K562 (cell line): ENCODE data around the gene TNFSF9. TPM values are rescaled to one million over a fixed set of nuclear protein-coding genes. Genes with fewer than 3 reads are reported as not detected.
A peak's percentile ranks its signal among the peaks of the same experiment; 100 is the strongest.

Experiments used
- ATF1 ChIP-seq, 2 experiments: fragments of 450-650 bp in 1 of 2; IDR thresholded peaks; 2 replicates each; pipeline ENCODE4 v1.6.1; 2016; ENCODE audit warnings: missing compliant biosample characterization in 1 of 2, missing genetic modification characterization in 1 of 2
- BCOR ChIP-seq: fragments of 450-650 bp; IDR thresholded peaks from 2 replicates; pipeline ENCODE4 v1.6.1; 2016
- BHLHE40 ChIP-seq: IDR thresholded peaks from 2 replicates; pipeline ENCODE4 v1.6.1; 2011; ENCODE audit warnings: low read length, improper control_type of control experiment
- CBX1 ChIP-seq: sonication (generic); IDR thresholded peaks from 2 replicates; pipeline ENCODE4 v1.6.1; 2016; ENCODE audit warnings: antibody characterized with exemption, low read depth, mild to moderate bottlenecking
- CC2D1A ChIP-seq: fragments of 450-650 bp; IDR thresholded peaks from 2 replicates; pipeline ENCODE4 v1.6.1; 2017; ENCODE audit warnings: mild to moderate bottlenecking
- E2F3 ChIP-seq: fragments of 250-450 bp; sonication (Bioruptor Pico); IDR thresholded peaks from 2 replicates; pipeline ENCODE4 v1.4.0; 2020; ENCODE audit warnings: mild to moderate bottlenecking
- EGR1 ChIP-seq: fragments of 450-650 bp; conservative IDR thresholded peaks from 2 replicates; pipeline ENCODE4 v1.6.1; 2017; ENCODE audit warnings: mild to moderate bottlenecking
- ELF1 ChIP-seq: fragments of 200-800 bp; sonication (Bioruptor generic); IDR thresholded peaks from 2 replicates; pipeline ENCODE4 v1.6.1; 2016; ENCODE audit warnings: missing genetic modification characterization, missing compliant biosample characterization
- JUND ChIP-seq, 2 experiments: IDR thresholded peaks; 2 replicates in 1 of 2; 3 replicates in 1 of 2; pipeline ENCODE4 v1.6.1; 2011; ENCODE audit warnings: borderline replicate concordance in 2 of 2, low read depth in 2 of 2, low read length in 2 of 2, improper control_type of control experiment in 1 of 2, missing biosample characterization in 1 of 2, missing genetic modification characterization in 1 of 2, missing genetic modification reagents in 1 of 2
- KLF1 ChIP-seq: fragments of 450-650 bp; IDR thresholded peaks from 2 replicates; pipeline ENCODE4 v1.6.1; 2016; ENCODE audit warnings: missing genetic modification characterization, missing compliant biosample characterization
- KLF6 ChIP-seq: fragments of 250-450 bp; sonication (Bioruptor Pico); IDR thresholded peaks from 2 replicates; pipeline ENCODE4 v1.4.0; 2020; ENCODE audit warnings: mild to moderate bottlenecking, moderate library complexity, borderline replicate concordance
- MXD1 ChIP-seq: fragments of 250-450 bp; sonication (Bioruptor Pico); IDR thresholded peaks from 2 replicates; pipeline ENCODE4 v1.8.0; 2021; ENCODE audit warnings: borderline replicate concordance, mild to moderate bottlenecking, moderate library complexity; ENCODE audit not compliant: poor library complexity, severe bottlenecking
- NFXL1 ChIP-seq: fragments of 450-650 bp; formaldehyde crosslinking; IDR thresholded peaks from 2 replicates; pipeline ENCODE4 v1.4.0; 2021; ENCODE audit warnings: mild to moderate bottlenecking
- RFX5 ChIP-seq: IDR thresholded peaks from 2 replicates; pipeline ENCODE4 v1.6.1; 2011; ENCODE audit warnings: low read depth, mild to moderate bottlenecking, improper control_type of control experiment, low read length
- RNF2 ChIP-seq: sonication (generic); IDR thresholded peaks from 2 replicates; pipeline ENCODE4 v1.6.1; 2016
- SMC3 ChIP-seq: conservative IDR thresholded peaks from 2 replicates; pipeline ENCODE4 v1.6.1; 2011; ENCODE audit warnings: low read depth, low read length, improper control_type of control experiment; ENCODE audit not compliant: insufficient read depth
- SREBF1 ChIP-seq: fragments of 150-350 bp; IDR thresholded peaks from 2 replicates; pipeline ENCODE4 v1.6.1; 2014; ENCODE audit warnings: antibody characterized with exemption, low read depth, low read length, borderline replicate concordance
- TSC22D4 ChIP-seq: fragments of 450-650 bp; IDR thresholded peaks from 2 replicates; pipeline ENCODE4 v1.6.1; 2016; ENCODE audit warnings: missing genetic modification characterization, missing biosample characterization, control low read depth
- ZBTB17 ChIP-seq: fragments of 450-650 bp; formaldehyde crosslinking; IDR thresholded peaks from 2 replicates; pipeline ENCODE4 v1.4.0; 2020; ENCODE audit warnings: mild to moderate bottlenecking
- ZNF23 ChIP-seq: fragments of 250-450 bp; sonication (Bioruptor Pico); IDR thresholded peaks from 2 replicates; pipeline ENCODE4 v1.4.0; 2020; ENCODE audit warnings: mild to moderate bottlenecking
- ZNF282 ChIP-seq: sonication (generic); formaldehyde crosslinking; IDR thresholded peaks from 2 replicates; pipeline ENCODE4 v1.8.1; 2023; ENCODE audit warnings: missing genetic modification reagents
- ZNF431 ChIP-seq: sonication (generic); formaldehyde crosslinking; IDR thresholded peaks from 2 replicates; pipeline ENCODE4 v1.8.0; 2022; ENCODE audit warnings: mild to moderate bottlenecking, missing genetic modification reagents
- polyA plus RNA-seq, 8 experiments: library from polyadenylated mRNA; depleted of rRNA in 4 of 8; stranded (reverse) in 5 of 8; unstranded in 3 of 8; fragments of >200 nt; fragmentation: Nextera tagmentation in 2 of 8; fragmentation: Illumina TruSeq in 1 of 8; extraction: Ambion mirVana in 2 of 8; extraction: Trizol in 1 of 8; gene quantifications; 2 replicates each; pipeline versions ENCODE4 v1.2.1 to v1.2.3, GENCODE V29; 2011 to 2014; ENCODE audit warnings: inconsistent platforms in 1 of 8, missing spikeins in 1 of 8
- total RNA-seq, 7 experiments: library from RNA; depleted of rRNA in 6 of 7; stranded (reverse); fragments of >200 nt in 6 of 7; fragmentation: Illumina TruSeq in 2 of 7; extraction: Trizol in 2 of 7; gene quantifications; 2 replicates each; pipeline versions ENCODE4 v1.2.1 to v1.2.3, GENCODE V29; 2011 to 2021; ENCODE audit warnings: low replicate concordance in 1 of 7
- TF ChIP-seq, protein P1 (sequence below): fragments of 250-450 bp; sonication (Bioruptor Pico); IDR thresholded peaks from 2 replicates; pipeline ENCODE4 v1.8.0; 2022; ENCODE audit warnings: inconsistent platforms, mild to moderate bottlenecking, moderate library complexity, borderline replicate concordance
- TF ChIP-seq, protein P2 (sequence below): sonication (generic); formaldehyde crosslinking; IDR thresholded peaks from 2 replicates; pipeline ENCODE4 v1.8.0; 2022; ENCODE audit warnings: missing genetic modification reagents, mild to moderate bottlenecking, moderate library complexity, borderline replicate concordance

TNFSF9 gene
- total and polyA plus RNA-seq, 9 of the 15 experiments (the other 6 are each of a cell fraction or from before 2014, with no cell fraction given) = 1.4 to 17.9 (median 6.5) TPM

- 0 out of 2 replicates have a peak, but pooled peaks have one; percentile 38 for TF ChIP-seq EGR1
- TF ChIP-seq TSC22D4 (tag) = no peak
- TF ChIP-seq ELF1 (tag) = no peak
- no peak for TF ChIP-seq RNF2
- peak; percentile 76 for TF ChIP-seq BHLHE40
- TF ChIP-seq CBX1 = peak; percentile 72
- TF ChIP-seq ZBTB17 = no peak
- TF ChIP-seq ZNF23 = no peak
- no peak for TF ChIP-seq ZNF282 (CRISPR knock-in tag)
- no peak for TF ChIP-seq CC2D1A
- no peak for TF ChIP-seq SREBF1
- no peak for TF ChIP-seq JUND (IDR thresholded peaks at IDR 0.05; ENCODE audit: borderline replicate concordance, low read depth, low read length)
- no peak for TF ChIP-seq JUND (tag; IDR thresholded peaks at IDR 0.05; ENCODE audit: borderline replicate concordance, low read depth, low read length)
- TF ChIP-seq BCOR = peak; percentile 97
- TF ChIP-seq, protein P1, sequence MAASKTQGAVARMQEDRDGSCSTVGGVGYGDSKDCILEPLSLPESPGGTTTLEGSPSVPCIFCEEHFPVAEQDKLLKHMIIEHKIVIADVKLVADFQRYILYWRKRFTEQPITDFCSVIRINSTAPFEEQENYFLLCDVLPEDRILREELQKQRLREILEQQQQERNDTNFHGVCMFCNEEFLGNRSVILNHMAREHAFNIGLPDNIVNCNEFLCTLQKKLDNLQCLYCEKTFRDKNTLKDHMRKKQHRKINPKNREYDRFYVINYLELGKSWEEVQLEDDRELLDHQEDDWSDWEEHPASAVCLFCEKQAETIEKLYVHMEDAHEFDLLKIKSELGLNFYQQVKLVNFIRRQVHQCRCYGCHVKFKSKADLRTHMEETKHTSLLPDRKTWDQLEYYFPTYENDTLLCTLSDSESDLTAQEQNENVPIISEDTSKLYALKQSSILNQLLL (CRISPR knock-in tag) = no peak
- no peak for TF ChIP-seq ZNF431 (CRISPR knock-in tag)
- TF ChIP-seq RFX5 = no peak
- TF ChIP-seq, protein P2, sequence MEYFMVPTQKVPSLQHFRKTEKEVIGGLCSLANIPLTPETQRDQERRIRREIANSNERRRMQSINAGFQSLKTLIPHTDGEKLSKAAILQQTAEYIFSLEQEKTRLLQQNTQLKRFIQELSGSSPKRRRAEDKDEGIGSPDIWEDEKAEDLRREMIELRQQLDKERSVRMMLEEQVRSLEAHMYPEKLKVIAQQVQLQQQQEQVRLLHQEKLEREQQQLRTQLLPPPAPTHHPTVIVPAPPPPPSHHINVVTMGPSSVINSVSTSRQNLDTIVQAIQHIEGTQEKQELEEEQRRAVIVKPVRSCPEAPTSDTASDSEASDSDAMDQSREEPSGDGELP (CRISPR knock-in tag) = peak; percentile 86; the same call in 1 of the 2 replicates
- TF ChIP-seq KLF1 (tag) = no peak
- no peak for TF ChIP-seq E2F3 (CRISPR knock-in tag)
- TF ChIP-seq KLF6 (CRISPR knock-in tag) = no peak
- no peak for TF ChIP-seq ATF1 (CRISPR knock-in tag; IDR thresholded peaks at IDR 0.05)
- TF ChIP-seq ATF1 (tag; IDR thresholded peaks at IDR 0.05) = peak; percentile 66
- TF ChIP-seq SMC3 = 0 out of 2 replicates have a peak, but pooled peaks have one; percentile 13
- no peak for TF ChIP-seq MXD1 (CRISPR knock-in tag)
- no peak for TF ChIP-seq NFXL1 (CRISPR knock-in tag)
These were observed 8.8 kb upstream of the TNFSF9 start (continued) for GRCh38 chr19:6521718-6522646.
